ENCODE measurements around the gene LOXL1.

The LOXL1 gene

DNA sequence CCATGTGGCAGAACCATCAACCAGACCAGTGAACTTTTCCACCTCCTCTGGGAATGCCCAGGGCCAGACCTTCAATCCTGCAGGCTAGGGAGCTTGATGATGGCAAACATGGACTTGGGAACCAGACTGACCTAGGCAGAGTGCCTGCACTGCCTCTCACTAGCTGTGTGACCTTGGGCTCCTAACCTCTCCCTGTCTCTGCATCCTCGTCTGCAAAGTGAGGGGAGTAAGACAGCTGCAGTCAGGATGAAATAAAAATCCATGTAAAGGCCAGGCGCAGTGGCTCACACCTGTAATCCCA lies 17.5 kb upstream of the LOXL1 start:
- no peaks in the 10 kb centered on the region for H3K36me3 ChIP-seq (ENCODE audit: low read depth)
- no peak for ATAC-seq (ENCODE audit: low read depth)
- TF ChIP-seq, protein P1, sequence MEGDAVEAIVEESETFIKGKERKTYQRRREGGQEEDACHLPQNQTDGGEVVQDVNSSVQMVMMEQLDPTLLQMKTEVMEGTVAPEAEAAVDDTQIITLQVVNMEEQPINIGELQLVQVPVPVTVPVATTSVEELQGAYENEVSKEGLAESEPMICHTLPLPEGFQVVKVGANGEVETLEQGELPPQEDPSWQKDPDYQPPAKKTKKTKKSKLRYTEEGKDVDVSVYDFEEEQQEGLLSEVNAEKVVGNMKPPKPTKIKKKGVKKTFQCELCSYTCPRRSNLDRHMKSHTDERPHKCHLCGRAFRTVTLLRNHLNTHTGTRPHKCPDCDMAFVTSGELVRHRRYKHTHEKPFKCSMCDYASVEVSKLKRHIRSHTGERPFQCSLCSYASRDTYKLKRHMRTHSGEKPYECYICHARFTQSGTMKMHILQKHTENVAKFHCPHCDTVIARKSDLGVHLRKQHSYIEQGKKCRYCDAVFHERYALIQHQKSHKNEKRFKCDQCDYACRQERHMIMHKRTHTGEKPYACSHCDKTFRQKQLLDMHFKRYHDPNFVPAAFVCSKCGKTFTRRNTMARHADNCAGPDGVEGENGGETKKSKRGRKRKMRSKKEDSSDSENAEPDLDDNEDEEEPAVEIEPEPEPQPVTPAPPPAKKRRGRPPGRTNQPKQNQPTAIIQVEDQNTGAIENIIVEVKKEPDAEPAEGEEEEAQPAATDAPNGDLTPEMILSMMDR (IDR thresholded peaks at IDR 0.05; ENCODE audit: poor library complexity, severe bottlenecking): no peak
- no peaks in the 10 kb centered on the region for H3K4me1 ChIP-seq (ENCODE audit: insufficient read depth, poor library complexity, severe bottlenecking)
- DNase-seq (ENCODE audit: low spot score): no peak
- no peaks in the 10 kb centered on the region for H3K9me3 ChIP-seq (ENCODE audit: severe bottlenecking)
- no peak overlapping the region for H3K4me3 ChIP-seq (ENCODE audit: severe bottlenecking)
- no peaks in the 10 kb centered on the region for H3K27me3 ChIP-seq (ENCODE audit: insufficient read depth, poor library complexity, severe bottlenecking)
- H3K27ac ChIP-seq (ENCODE audit: poor library complexity, severe bottlenecking): no peak overlapping the region

DNA sequence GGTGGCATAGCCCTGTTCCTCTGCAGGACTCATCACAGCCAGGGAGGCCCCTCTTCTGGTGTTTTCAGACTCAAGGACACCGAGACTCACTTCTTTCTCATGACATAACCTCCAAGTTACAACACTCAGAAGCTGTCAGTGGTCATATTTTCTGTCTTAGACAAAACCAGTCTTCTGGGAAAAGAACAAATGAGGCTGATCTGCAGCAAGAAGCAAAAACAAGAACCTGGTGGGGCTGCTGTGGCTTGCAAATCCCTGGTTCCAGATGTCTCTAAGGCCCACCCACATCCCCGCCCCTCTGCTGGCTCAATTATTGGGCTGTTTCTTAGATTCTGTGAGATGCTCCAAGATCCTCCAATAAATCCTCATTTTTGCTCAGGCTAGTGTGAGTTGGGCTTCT lies 16.6 kb upstream of the LOXL1 start:
- TF ChIP-seq, protein P1 (IDR thresholded peaks at IDR 0.05; ENCODE audit: poor library complexity, severe bottlenecking): no peak
- ATAC-seq (ENCODE audit: low read depth) (no peak), DNase-seq (ENCODE audit: low spot score) (no peak)
- peaks cover 1% of the 10 kb centered on the region for H3K4me1 ChIP-seq (ENCODE audit: insufficient read depth, poor library complexity, severe bottlenecking)
- H3K9me3 ChIP-seq (ENCODE audit: severe bottlenecking): no peaks in the 10 kb centered on the region
- H3K36me3 ChIP-seq (ENCODE audit: low read depth): no peaks in the 10 kb centered on the region
- no peak overlapping the region for H3K4me3 ChIP-seq (ENCODE audit: severe bottlenecking)
- H3K27me3 ChIP-seq (ENCODE audit: insufficient read depth, poor library complexity, severe bottlenecking): no peaks in the 10 kb centered on the region
- no peak overlapping the region for H3K27ac ChIP-seq (ENCODE audit: poor library complexity, severe bottlenecking)

DNA sequence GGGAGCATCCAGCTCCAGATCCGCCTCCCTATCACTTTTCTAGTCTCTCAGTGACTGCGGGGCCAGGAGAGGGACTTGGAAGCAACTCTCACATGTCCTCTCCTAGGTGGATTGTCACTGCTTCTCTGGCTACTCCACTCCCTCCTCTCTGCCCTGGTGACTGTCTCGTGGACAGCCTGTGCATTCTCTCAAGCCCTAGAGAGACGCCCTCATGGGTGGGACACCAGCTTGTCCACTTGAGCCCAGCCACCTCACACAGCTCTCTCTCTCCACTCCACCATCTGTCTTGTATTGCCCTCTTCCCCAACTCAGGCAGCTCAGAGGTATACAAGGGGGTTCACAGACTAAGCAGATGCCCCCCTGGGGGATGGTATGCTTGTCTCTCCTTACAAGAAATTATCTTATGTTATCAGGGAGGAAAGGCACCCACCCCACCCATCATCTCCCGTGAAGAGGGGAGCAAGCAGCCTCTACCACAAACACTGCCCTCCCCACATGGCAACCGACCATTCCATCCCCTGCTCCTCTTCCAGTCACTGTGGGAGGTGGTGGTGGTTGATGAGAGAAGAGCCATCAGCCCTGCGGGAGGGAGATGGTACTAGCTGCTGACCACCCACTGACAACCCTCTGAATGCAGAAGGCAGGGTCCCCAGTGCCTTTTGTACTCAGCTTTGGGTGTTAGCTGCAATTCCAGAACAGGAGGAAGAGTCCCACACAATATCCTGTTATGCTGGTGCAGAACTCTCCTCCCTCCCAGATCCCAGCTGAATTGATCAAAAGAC lies 15.5 kb upstream of the LOXL1 start:
- H3K27ac ChIP-seq (ENCODE audit: poor library complexity, severe bottlenecking): no peak overlapping the region
- no peaks in the 10 kb centered on the region for H3K27me3 ChIP-seq (ENCODE audit: insufficient read depth, poor library complexity, severe bottlenecking)
- H3K36me3 ChIP-seq (ENCODE audit: low read depth): no peaks in the 10 kb centered on the region
- ATAC-seq (ENCODE audit: low read depth) (no peak), DNase-seq (ENCODE audit: low spot score) (no peak)
- peaks cover 9% of the 10 kb centered on the region for H3K4me1 ChIP-seq (ENCODE audit: insufficient read depth, poor library complexity, severe bottlenecking)
- no peaks in the 10 kb centered on the region for H3K9me3 ChIP-seq (ENCODE audit: severe bottlenecking)
- H3K4me3 ChIP-seq (ENCODE audit: severe bottlenecking): no peak overlapping the region
- TF ChIP-seq, protein P1 (IDR thresholded peaks at IDR 0.05; ENCODE audit: poor library complexity, severe bottlenecking): no peak

DNA sequence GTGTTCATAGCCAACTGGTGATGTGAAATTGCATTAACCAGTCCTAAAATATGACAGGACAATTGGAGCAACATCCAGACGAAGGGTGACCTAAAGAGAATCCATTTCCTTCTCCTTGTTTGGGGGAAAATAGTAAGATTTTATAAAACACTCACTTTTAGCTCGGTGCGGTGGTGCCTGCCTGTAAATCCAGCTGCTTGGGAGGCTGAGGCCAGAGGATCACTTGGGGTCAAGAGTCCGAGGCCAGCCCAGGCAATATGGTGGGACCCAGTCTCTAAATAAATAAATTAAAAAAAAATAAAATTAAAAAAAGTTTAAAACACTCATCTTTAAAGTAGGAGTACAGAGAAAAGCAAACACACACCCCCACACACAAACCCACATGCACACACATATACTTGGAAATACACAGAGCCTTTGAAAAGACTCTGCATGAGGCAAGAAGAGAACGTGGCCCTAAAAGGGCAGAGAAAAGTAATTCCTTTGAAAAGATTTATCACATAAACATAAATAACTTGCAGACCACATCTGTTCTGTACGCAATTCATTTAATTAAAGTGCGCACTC lies 14.1 kb upstream of the LOXL1 start:
- no peak for ATAC-seq (ENCODE audit: low read depth)
- H3K27ac ChIP-seq (ENCODE audit: poor library complexity, severe bottlenecking): no peak overlapping the region
- H3K36me3 ChIP-seq (ENCODE audit: low read depth): no peaks in the 10 kb centered on the region
- TF ChIP-seq, protein P1 (IDR thresholded peaks at IDR 0.05; ENCODE audit: poor library complexity, severe bottlenecking): no peak
- peaks cover 5% of the 10 kb centered on the region for H3K9me3 ChIP-seq (ENCODE audit: severe bottlenecking)
- H3K4me1 ChIP-seq (ENCODE audit: insufficient read depth, poor library complexity, severe bottlenecking): peaks cover 10% of the 10 kb centered on the region
- no peaks in the 10 kb centered on the region for H3K27me3 ChIP-seq (ENCODE audit: insufficient read depth, poor library complexity, severe bottlenecking)
- H3K4me3 ChIP-seq (ENCODE audit: severe bottlenecking): no peak overlapping the region
- no peak for DNase-seq (ENCODE audit: low spot score)

DNA sequence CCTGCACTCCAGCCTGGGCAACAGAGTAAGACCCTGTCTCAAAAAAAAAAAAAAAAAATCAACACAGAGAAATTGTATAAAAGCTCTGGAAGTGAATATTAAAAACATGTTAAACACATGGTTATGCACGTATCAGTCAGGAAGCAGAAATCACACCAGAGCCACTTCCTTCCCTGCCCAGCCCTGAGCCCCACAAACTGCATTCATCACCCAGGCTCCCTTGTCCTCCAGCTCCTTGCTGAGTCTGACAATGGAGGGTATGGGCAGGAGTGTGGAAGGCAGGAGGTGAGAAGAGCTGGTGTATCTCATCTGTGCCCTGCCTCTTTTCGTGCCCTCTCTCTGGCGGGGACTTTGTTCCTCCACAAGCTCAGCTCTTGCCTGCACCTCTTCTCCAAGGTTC lies 12.1 kb upstream of the LOXL1 start:
- DNase-seq (ENCODE audit: low spot score) (no peak), ATAC-seq (ENCODE audit: low read depth) (no peak)
- Histone ChIP-seq H3K27me3 (ENCODE audit: insufficient read depth, poor library complexity, severe bottlenecking) (no peaks in the 10 kb centered on the region), H3K27ac (ENCODE audit: poor library complexity, severe bottlenecking) (no peak overlapping the region), H3K9me3 (ENCODE audit: severe bottlenecking) (peaks cover 9% of the 10 kb centered on the region), H3K4me1 (ENCODE audit: insufficient read depth, poor library complexity, severe bottlenecking) (peaks cover 10% of the 10 kb centered on the region), H3K36me3 (ENCODE audit: low read depth) (no peaks in the 10 kb centered on the region), H3K4me3 (ENCODE audit: severe bottlenecking) (no peak overlapping the region)
- TF ChIP-seq, protein P1 (IDR thresholded peaks at IDR 0.05; ENCODE audit: poor library complexity, severe bottlenecking): no peak

Data from RWPE2 (cell line).